H7 (cell line): ENCODE data around the gene POU5F1. TPM values are rescaled to one million over a fixed set of nuclear protein-coding genes. Genes with fewer than 3 reads are reported as not detected.
"Not testable (repeated sequence)": the region's sequence is repeated elsewhere in the genome, so short reads cannot be mapped to it uniquely, and the experiment has no call there.

Source experiments
- DNase-seq: peaks from one replicate; pipeline ENCODE4 v3.0.0; 2012
- H3K27me3 ChIP-seq: 2 replicates; pipeline ENCODE4 v1.6.0; 2011; ENCODE audit warnings: mild to moderate bottlenecking, low read length; ENCODE audit not compliant: control insufficient read depth, insufficient read depth
- H3K36me3 ChIP-seq: replicated peaks from 2 replicates; pipeline ENCODE4 v1.5.1; 2011; ENCODE audit warnings: low read length; ENCODE audit not compliant: control insufficient read depth, insufficient read depth
- H3K4me3 ChIP-seq: 2 replicates; pipeline ENCODE4 v1.5.1; 2011; ENCODE audit warnings: low read depth, mild to moderate bottlenecking, control low read depth, low read length, moderate library complexity; ENCODE audit not compliant: insufficient read depth
- total RNA-seq: library from RNA; depleted of rRNA; stranded (reverse); fragments of >200 nt; shearing (Covaris generic); gene quantifications from 2 replicates; pipeline ENCODE4 v1.2.3, GENCODE V29; 2014

POU5F1 gene
- total RNA-seq, 1 experiment from 2014 or later: 4,433 TPM

- not testable (repeated sequence) for DNase-seq, H3K4me3 ChIP-seq, H3K27me3 ChIP-seq
- peaks cover 40% of the 10 kb centered on the region for H3K36me3 ChIP-seq
Observed at GRCh38 chr6:31164475-31165063, 5.9 kb downstream of the POU5F1 start.

- Histone ChIP-seq H3K4me3 (no peak overlapping the region), H3K36me3 (peaks cover 37% of the 10 kb centered on the region), H3K27me3 (no peaks in the 10 kb centered on the region)
- DNase-seq: no peak
Observed at GRCh38 chr6:31163922-31164321, 6.6 kb downstream of the POU5F1 start.

GRCh38 chr6:31162463-31163165 is 7.9 kb downstream of the POU5F1 start:
- DNase-seq: peak; percentile 79
- H3K36me3 ChIP-seq: peaks cover 30% of the 10 kb centered on the region
- no peak overlapping the region for H3K4me3 ChIP-seq
- H3K27me3 ChIP-seq: no peaks in the 10 kb centered on the region

- H3K4me3 ChIP-seq: no peak overlapping the region
Observed at GRCh38 chr6:31161216-31162126, 9.0 kb downstream of the POU5F1 start.

GRCh38 chr6:31158863-31159855 is 11.3 kb downstream of the POU5F1 start:
- peak overlapping the region; percentile 72 for H3K4me3 ChIP-seq
- no peaks in the 10 kb centered on the region for H3K27me3 ChIP-seq
- H3K36me3 ChIP-seq: peaks cover 24% of the 10 kb centered on the region
- DNase-seq: peak; percentile 89

More at GRCh38 chr6:31161216-31162126, 9.0 kb downstream of the POU5F1 start:
- Histone ChIP-seq H3K27me3 (no peaks in the 10 kb centered on the region), H3K36me3 (peaks cover 25% of the 10 kb centered on the region)
- DNase-seq: no peak

GRCh38 chr6:31158140-31158862 is 12.2 kb downstream of the POU5F1 start, which contains the start of gene TCF19:
Gene TCF19, plus strand, starts transcription at chr6:31158589. Its CDS starts 881 bp downstream, at chr6:31159470.
- DNase-seq: peak; percentile 99
- H3K36me3 ChIP-seq: peaks cover 19% of the 10 kb centered on the region
- H3K27me3 ChIP-seq: no peaks in the 10 kb centered on the region

GRCh38 chr6:31157513-31158139 is 12.9 kb downstream of the POU5F1 start, which contains the start of gene CCHCR1:
Gene CCHCR1, minus strand, starts transcription at chr6:31157802. Its CDS starts 202 bp downstream, at chr6:31157600.
- peak; percentile 70 for DNase-seq
- H3K27me3 ChIP-seq: no peaks in the 10 kb centered on the region
- peak within 1 kb of the TSS; percentile 72 for H3K4me3 ChIP-seq
- peaks cover 15% of the 10 kb centered on the region for H3K36me3 ChIP-seq

More at GRCh38 chr6:31158140-31158862, 12.2 kb downstream of the POU5F1 start, which contains the start of gene TCF19:
- H3K4me3 ChIP-seq: peak within 1 kb of the TSS; percentile 72

- no peaks in the 10 kb centered on the region for H3K27me3 ChIP-seq
- H3K36me3 ChIP-seq: peaks cover 15% of the 10 kb centered on the region
- DNase-seq: no peak
- H3K4me3 ChIP-seq: no peak overlapping the region
Observed at GRCh38 chr6:31156641-31157040, 13.8 kb downstream of the POU5F1 start.

GRCh38 chr6:31154436-31154835 is 16.0 kb downstream of the POU5F1 start:
- Histone ChIP-seq H3K4me3 (no peak overlapping the region), H3K27me3 (no peaks in the 10 kb centered on the region), H3K36me3 (peaks cover 24% of the 10 kb centered on the region)
- DNase-seq: no peak

GRCh38 chr6:31152781-31153180 is 17.7 kb downstream of the POU5F1 start:
- Histone ChIP-seq H3K36me3 (peaks cover 30% of the 10 kb centered on the region), H3K27me3 (no peaks in the 10 kb centered on the region)
- DNase-seq: no peak

GRCh38 chr6:31149827-31150447 is 20.5 kb downstream of the POU5F1 start:
- DNase-seq: no peak
- no peaks in the 10 kb centered on the region for H3K27me3 ChIP-seq
- peaks cover 27% of the 10 kb centered on the region for H3K36me3 ChIP-seq
- no peak overlapping the region for H3K4me3 ChIP-seq

More at GRCh38 chr6:31152781-31153180, 17.7 kb downstream of the POU5F1 start:
- H3K4me3 ChIP-seq: no peak overlapping the region

- DNase-seq: no peak
- no peaks in the 10 kb centered on the region for H3K27me3 ChIP-seq
- no peak overlapping the region for H3K4me3 ChIP-seq
- peaks cover 30% of the 10 kb centered on the region for H3K36me3 ChIP-seq
Observed at GRCh38 chr6:31145386-31145785, 25.1 kb downstream of the POU5F1 start.
